Mammary epithelial cell (primary cell): ENCODE results near the gene SCAPER.

Source experiments
- CTCF ChIP-seq, 2 donors: IDR thresholded peaks in 1 of 2; conservative IDR thresholded peaks in 1 of 2; 2 replicates each; pipeline ENCODE4 v1.5.1; 2011 to 2012; ENCODE audit warnings: inconsistent platforms in 2 of 2, low read length in 2 of 2, mild to moderate bottlenecking in 2 of 2, control low read depth in 1 of 2, low read depth in 1 of 2; ENCODE audit not compliant: insufficient read depth in 1 of 2; ENCODE audit errors: extremely low read depth in 1 of 2
- EZH2 ChIP-seq: IDR thresholded peaks from 2 replicates; pipeline ENCODE4 v1.6.1; 2012; ENCODE audit warnings: low read length, inconsistent platforms, borderline replicate concordance

DNA sequence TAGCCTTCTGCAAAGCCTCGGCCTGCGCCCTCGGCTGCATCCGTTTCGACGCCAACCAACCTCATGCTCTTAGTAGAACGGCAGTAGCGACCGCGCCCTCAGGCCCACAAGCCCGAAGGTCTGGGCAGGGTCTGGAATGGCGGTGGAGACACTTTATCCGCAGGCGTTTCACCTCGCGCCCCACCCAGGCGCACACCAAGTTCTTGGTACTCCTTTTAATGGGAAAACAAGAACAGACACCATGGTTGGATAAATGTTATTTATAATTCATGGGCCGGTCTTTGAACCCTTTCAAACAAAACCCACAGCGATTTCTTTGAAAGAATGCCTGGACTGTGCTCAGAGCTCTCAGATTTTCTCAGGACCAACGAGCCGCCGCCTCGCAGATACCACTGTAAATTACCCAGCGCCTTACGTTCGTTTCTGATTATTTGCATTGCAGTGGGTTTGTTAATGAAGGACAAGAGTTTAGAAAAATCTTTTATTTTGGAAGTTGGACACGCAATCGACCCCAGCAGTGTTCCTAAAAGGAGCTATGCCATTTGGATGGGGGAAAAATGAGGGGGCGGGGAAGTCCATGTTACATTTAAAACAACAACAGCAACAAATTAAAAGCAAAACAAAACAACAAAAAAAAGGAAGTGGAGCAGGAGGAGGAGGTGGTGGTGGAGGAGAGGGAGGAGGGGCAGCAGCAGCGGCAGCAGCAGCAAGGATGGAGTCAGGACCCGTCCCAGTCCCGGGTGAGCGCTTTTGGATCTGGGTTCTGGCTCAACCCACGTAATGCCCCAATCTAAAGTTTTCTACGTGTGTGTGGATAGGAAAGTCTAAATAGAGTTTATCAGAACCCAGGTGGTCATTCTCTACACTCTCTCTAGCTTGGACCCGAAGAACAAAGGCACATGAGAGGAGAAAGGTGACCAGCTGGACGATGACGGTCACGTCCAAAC lies 569.6 kb downstream of the SCAPER start:
- TF ChIP-seq CTCF (conservative IDR thresholded peaks at IDR 0.05 in 1 of 2, IDR thresholded peaks at IDR 0.05 in 1 of 2; ENCODE audit: extremely low read depth in 1 of 2, insufficient read depth in 1 of 2, low read depth in 1 of 2, low read length in 2 of 2) (no peak), EZH2 (peak; percentile 31)
